Natural killer cell (primary cell): ENCODE results near the gene YES1. TPM values are rescaled to one million over a fixed set of nuclear protein-coding genes. Genes with fewer than 3 reads are reported as not detected.

Experiments
- ATAC-seq, 3 donors: fragments of 150-1000 bp in 2 of 3; fragments of 200-7000 bp in 1 of 3; cut with Tn5 transposase; 1 replicate in 1 of 3; 2 replicates in 2 of 3; pipeline ENCODE4 v1.10.0; 2021; ENCODE audit warnings: mild to moderate bottlenecking in 2 of 3, moderate library complexity in 2 of 3
- DNase-seq, 2 donors: peaks; one replicate each; pipeline versions ENCODE4 v3.0.0 to v3.0.0-alpha.2; 2013 to 2021; ENCODE audit warnings: mixed read lengths in 1 of 2
- H3K27ac ChIP-seq: one replicate; pipeline ENCODE4 v1.5.1; 2013; ENCODE audit warnings: mild to moderate bottlenecking, low read length
- H3K27me3 ChIP-seq: one replicate; pipeline ENCODE4 v1.6.1; 2013; ENCODE audit warnings: low read length; ENCODE audit not compliant: control insufficient read depth, insufficient read depth
- H3K36me3 ChIP-seq: one replicate; pipeline ENCODE4 v1.6.1; 2013; ENCODE audit warnings: low read length; ENCODE audit not compliant: control insufficient read depth, insufficient read depth
- H3K4me1 ChIP-seq: one replicate; pipeline ENCODE4 v1.6.1; 2013; ENCODE audit warnings: low read length; ENCODE audit not compliant: control insufficient read depth, insufficient read depth
- H3K4me3 ChIP-seq: one replicate; pipeline ENCODE4 v1.5.1; 2013; ENCODE audit warnings: low read length
- H3K9me3 ChIP-seq: one replicate; pipeline ENCODE4 v1.6.1; 2013; ENCODE audit warnings: low read length; ENCODE audit not compliant: control insufficient read depth, insufficient read depth
- H3K27ac Mint-ChIP-seq, 2 donors: one replicate each; pipeline ENCODE4 v1.8.0; 2022; ENCODE audit warnings: mild to moderate bottlenecking in 2 of 2, mixed read lengths in 2 of 2, moderate library complexity in 1 of 2
- H3K27me3 Mint-ChIP-seq, 2 donors: one replicate each; pipeline ENCODE4 v1.8.0; 2022; ENCODE audit warnings: low read depth in 2 of 2, mixed read lengths in 2 of 2
- H3K36me3 Mint-ChIP-seq: one replicate; pipeline ENCODE4 v1.8.0; 2022; ENCODE audit warnings: mixed read lengths
- H3K4me1 Mint-ChIP-seq, 2 donors: one replicate each; pipeline ENCODE4 v1.8.0; 2022; ENCODE audit warnings: mixed read lengths in 2 of 2
- H3K4me3 Mint-ChIP-seq: one replicate; pipeline ENCODE4 v1.8.0; 2022; ENCODE audit warnings: mild to moderate bottlenecking, moderate library complexity, mixed read lengths
- H3K9me3 Mint-ChIP-seq, 2 donors: one replicate each; pipeline ENCODE4 v1.8.0; 2022; ENCODE audit warnings: mixed read lengths in 2 of 2
- WGBS: methylation state at CpG from one replicate; pipeline ENCODE4 v1.1.7; 2013; ENCODE audit warnings: missing lambda C conversion rate; ENCODE audit not compliant: insufficient coverage; 5-methylcytosine and 5-hydroxymethylcytosine counted together
- intact Hi-C: fragments of 100-400 bp; cut with micrococcal nuclease; formaldehyde crosslinking; loops from one replicate; pipeline ENCODE4 v1.14.2; 2022
- total RNA-seq, 4 donors: library from RNA; stranded (reverse); fragments of 120-200 nt in 1 of 4; gene quantifications; one replicate each; pipeline versions ENCODE4 v1.2.3 to v1.2.4, GENCODE V29; 2013 to 2022
- TF ChIP-seq, protein P1 (sequence below): fragments of 200-600 bp; IDR thresholded peaks from one replicate; pipeline ENCODE4 v1.8.0; 2022; ENCODE audit warnings: antibody characterized with exemption

YES1 gene
- total RNA-seq, 3 donors from 2014 or later (not counting 1 experiment from before 2014, with no cell fraction given) = 70.2 to 101 (median 76.2) TPM

DNA sequence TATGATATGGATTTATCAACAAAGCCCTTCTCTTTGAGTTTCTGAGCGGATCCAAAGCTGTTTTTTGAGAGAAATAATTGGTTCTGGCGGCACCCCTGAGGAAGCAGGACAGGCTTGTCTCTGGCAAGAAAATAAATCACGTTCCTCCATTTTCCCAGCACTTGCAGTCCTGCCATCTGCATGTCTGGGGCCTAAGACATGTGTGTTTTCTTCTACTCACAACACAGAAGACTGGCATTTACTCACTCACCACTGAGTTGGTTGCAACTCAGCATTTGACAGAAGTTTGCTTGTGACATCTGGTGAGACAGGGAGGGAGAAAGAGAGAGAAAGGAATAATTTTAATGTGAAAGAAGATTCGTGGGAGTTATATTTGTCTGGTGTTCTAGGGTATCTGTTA lies 37.0 kb upstream of the YES1 start:
- H3K4me1 ChIP-seq = no peaks in the 10 kb centered on the region
- TF ChIP-seq, protein P1, sequence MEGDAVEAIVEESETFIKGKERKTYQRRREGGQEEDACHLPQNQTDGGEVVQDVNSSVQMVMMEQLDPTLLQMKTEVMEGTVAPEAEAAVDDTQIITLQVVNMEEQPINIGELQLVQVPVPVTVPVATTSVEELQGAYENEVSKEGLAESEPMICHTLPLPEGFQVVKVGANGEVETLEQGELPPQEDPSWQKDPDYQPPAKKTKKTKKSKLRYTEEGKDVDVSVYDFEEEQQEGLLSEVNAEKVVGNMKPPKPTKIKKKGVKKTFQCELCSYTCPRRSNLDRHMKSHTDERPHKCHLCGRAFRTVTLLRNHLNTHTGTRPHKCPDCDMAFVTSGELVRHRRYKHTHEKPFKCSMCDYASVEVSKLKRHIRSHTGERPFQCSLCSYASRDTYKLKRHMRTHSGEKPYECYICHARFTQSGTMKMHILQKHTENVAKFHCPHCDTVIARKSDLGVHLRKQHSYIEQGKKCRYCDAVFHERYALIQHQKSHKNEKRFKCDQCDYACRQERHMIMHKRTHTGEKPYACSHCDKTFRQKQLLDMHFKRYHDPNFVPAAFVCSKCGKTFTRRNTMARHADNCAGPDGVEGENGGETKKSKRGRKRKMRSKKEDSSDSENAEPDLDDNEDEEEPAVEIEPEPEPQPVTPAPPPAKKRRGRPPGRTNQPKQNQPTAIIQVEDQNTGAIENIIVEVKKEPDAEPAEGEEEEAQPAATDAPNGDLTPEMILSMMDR = no peak
- ATAC-seq = no peak
- intact Hi-C loops = no loop called here
- Mint-ChIP-seq H3K4me1 (no peaks in the 10 kb centered on the region), H3K9me3 (no peaks in the 10 kb centered on the region), H3K36me3 (no peaks in the 10 kb centered on the region), H3K27ac (no peak overlapping the region), H3K4me3 (no peak overlapping the region), H3K27me3 (peaks cover 0 to 8% of the 10 kb centered on the region in 2 donors)
- no peaks in the 10 kb centered on the region for H3K36me3 ChIP-seq
- H3K4me3 ChIP-seq = no peak overlapping the region
- no peaks in the 10 kb centered on the region for H3K27me3 ChIP-seq
- WGBS = 83% methylated on average over 4 of the region's 4 CpGs
- no peaks in the 10 kb centered on the region for H3K9me3 ChIP-seq
- DNase-seq = no peak
- H3K27ac ChIP-seq = no peak overlapping the region

DNA sequence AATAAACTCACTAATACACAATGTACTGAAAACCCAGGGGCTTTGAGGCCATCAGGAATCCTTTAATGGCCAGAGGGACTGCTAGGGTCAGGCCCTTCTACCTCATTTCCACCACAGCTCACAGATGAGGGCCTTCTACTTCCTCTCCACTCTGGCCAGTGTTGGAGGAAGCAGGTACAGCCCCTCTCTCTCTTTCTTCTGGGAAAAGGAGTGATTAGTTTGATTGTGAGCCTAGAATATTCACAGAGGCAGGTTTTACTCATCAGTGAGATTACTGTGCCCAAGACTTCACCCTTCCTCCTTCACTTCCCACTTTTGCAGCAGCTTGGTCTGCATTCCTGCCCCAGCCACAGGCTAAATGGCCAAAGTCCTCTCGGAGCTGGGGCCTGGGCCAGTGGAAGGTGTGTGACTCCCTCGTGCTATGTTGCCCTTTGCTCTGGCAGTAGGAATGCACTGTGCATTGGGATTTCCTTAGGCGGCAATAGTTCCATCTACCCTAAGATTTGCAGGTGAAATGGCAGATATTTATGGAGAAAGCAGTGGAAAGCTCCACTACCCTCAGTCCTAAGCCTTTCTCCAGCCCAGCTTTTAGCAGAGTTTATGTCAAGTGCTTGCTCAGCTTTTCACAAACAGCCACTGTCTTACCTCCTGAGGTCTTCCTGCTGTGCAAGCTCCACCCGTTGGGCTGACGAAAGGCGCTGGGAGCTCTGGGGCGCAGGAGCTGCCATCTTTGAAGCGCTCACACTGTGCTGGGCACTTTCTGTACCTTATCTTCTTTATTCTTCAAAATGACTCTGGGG lies 36.2 kb upstream of the YES1 start:
- WGBS = 95% methylated on average over 8 of the region's 8 CpGs
- no peaks in the 10 kb centered on the region for H3K9me3 ChIP-seq
- DNase-seq = no peak

DNA sequence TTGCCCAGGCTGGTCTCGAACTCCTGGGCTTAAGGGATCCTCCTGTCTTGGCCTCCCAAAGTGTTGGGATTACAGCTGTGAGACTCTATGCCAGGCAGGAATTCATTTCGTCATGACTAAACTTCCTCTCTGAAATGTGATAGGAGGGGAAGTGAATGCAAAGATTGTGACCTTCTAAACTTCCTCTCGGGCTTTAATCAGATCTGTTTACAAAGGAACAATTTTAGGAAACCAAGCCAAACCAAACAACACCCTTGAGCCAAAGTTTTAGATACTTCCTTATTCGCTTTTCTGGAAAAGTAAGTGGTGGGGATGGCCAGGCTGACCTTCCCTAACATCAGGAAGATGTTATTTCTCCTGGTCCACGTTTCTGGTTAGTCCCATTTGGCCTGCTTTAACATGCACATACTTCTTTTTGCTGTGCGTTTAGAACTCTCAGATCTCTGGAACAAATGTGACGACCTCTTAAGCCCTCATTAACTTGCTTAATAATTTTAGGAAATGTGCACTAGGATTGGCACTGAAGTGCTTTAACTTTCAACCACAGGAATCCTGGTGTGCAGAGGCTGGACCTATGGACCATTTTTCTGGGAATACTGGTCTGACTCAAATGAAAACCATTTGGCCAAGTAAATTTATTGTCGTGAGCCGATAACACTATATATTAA lies 33.2 kb upstream of the YES1 start:
- no peak overlapping the region for H3K4me3 ChIP-seq
- no peaks in the 10 kb centered on the region for H3K27me3 ChIP-seq
- H3K4me1 Mint-ChIP-seq = peaks cover 0 to 6% of the 10 kb centered on the region in 2 donors
- TF ChIP-seq, protein P1 = no peak
- intact Hi-C loops = no loop called here
- no peak overlapping the region for H3K4me3 Mint-ChIP-seq
- no peak for DNase-seq
- WGBS = 53% methylated on average over 5 of the region's 9 CpGs
- no peaks in the 10 kb centered on the region for H3K36me3 Mint-ChIP-seq
- no peak overlapping the region for H3K27ac Mint-ChIP-seq
- H3K4me1 ChIP-seq = no peaks in the 10 kb centered on the region
- no peak overlapping the region for H3K27ac ChIP-seq
- H3K9me3 ChIP-seq = no peaks in the 10 kb centered on the region
- H3K36me3 ChIP-seq = no peaks in the 10 kb centered on the region
- no peak for ATAC-seq
- H3K9me3 Mint-ChIP-seq = no peaks in the 10 kb centered on the region
- H3K27me3 Mint-ChIP-seq = peaks cover 8 to 16% of the 10 kb centered on the region in 2 donors

More for the DNA sequence above, 36.2 kb upstream of the YES1 start:
- H3K27ac Mint-ChIP-seq = no peak overlapping the region
- H3K9me3 Mint-ChIP-seq = no peaks in the 10 kb centered on the region
- peaks cover 0 to 4% of the 10 kb centered on the region in 2 donors for H3K27me3 Mint-ChIP-seq
- no peak overlapping the region for H3K4me3 ChIP-seq
- H3K4me1 ChIP-seq = no peaks in the 10 kb centered on the region
- no peak overlapping the region for H3K27ac ChIP-seq
- H3K36me3 Mint-ChIP-seq = no peaks in the 10 kb centered on the region
- no peaks in the 10 kb centered on the region for H3K27me3 ChIP-seq
- TF ChIP-seq, protein P1 = no peak
- H3K36me3 ChIP-seq = no peaks in the 10 kb centered on the region
- no peak overlapping the region for H3K4me3 Mint-ChIP-seq
- ATAC-seq = no peak
- intact Hi-C loops = no loop called here
- no peaks in the 10 kb centered on the region for H3K4me1 Mint-ChIP-seq
